ENCODE data around the gene CDH4. TPM values are rescaled to one million over a fixed set of nuclear protein-coding genes. Genes with fewer than 3 reads are reported as not detected.

The CDH4 gene
- total RNA-seq, 1 donor from 2014 or later: 12.1 TPM

DNA sequence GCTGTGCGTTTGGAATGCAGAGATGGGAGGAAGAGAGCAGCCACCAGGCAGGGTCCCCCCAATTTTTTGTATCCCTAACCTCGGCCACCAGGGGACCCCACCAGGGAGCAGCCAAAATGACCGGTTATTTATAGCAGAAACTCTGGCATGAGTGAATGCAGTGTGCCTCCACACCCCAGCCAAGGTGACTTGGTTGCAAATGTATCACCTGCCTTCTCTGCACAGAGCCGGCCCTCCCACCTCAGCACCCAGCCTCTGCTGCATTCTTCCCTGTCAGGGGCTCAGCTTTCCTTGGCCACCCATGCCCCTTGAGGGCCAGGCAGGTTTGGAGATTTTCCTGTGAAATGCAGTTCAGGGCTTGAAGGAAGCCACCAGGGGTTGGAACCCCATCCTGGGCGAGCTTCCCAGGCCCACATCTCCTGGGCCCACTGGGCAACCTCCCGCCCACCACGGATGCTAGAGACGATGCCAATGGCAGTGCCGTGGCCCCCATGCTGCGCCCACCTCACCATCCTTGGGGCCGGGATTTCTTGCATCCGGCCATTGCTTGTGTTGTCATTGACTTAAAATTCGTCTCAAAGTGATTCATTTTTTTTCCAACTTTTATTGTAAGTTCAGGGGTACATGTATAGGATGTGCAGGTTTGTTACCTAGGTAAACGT lies 522.0 kb downstream of the CDH4 start:
- no peak overlapping the region for H3K4me3 ChIP-seq (ENCODE audit: low read depth, low read length)
- TF ChIP-seq CTCF (IDR thresholded peaks at IDR 0.05; ENCODE audit: insufficient read depth, low read length, severe bottlenecking): no peak
- FAIRE-seq: no peak
- no peaks in the 10 kb centered on the region for H3K36me3 ChIP-seq (ENCODE audit: control insufficient read depth, insufficient read depth, low read length)
- DNase-seq (ENCODE audit: low read depth): no peak
- H3K27me3 ChIP-seq (ENCODE audit: control insufficient read depth, insufficient read depth, low read length): no peaks in the 10 kb centered on the region

GRCh38 chr20:61775423-61775822 lies 523.4 kb downstream of the CDH4 start:
- Histone ChIP-seq H3K27me3 (ENCODE audit: control insufficient read depth, insufficient read depth, low read length) (no peaks in the 10 kb centered on the region), H3K4me3 (ENCODE audit: low read depth, low read length) (no peak overlapping the region), H3K36me3 (ENCODE audit: control insufficient read depth, insufficient read depth, low read length) (no peaks in the 10 kb centered on the region)
- no peak for DNase-seq (ENCODE audit: low read depth)
- TF ChIP-seq CTCF (IDR thresholded peaks at IDR 0.05; ENCODE audit: insufficient read depth, low read length, severe bottlenecking): no peak
- FAIRE-seq: no peak

DNA sequence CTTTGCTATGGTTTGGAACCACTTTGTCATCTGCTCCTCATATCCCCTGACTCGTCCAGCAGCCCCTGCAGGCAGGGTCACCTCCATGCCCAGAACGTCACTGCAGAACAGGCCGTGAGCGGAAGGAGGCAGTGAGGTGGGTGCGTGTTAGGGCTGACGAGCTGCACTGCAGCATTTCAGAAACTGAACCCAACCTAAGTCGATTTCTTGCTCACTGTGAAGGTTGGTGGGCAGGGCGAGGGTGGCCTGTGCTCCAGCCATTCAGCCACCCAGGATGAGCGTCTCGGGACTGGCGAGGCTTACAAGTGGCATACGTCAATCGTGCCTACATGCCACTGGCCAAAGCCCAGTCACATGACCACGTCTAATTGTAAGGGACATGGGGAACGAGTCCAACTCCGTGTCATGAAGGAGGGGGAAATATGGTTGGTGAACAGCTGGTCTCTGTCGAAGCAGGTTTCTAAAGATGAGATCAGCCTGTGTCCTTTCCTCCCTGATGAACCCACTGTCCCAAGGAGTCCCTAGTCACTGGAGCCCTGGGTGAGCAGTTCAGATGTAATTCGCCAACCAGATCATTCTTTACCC lies 524.5 kb downstream of the CDH4 start:
- DNase-seq (ENCODE audit: low read depth) (no peak), FAIRE-seq (no peak)
- Histone ChIP-seq H3K4me3 (ENCODE audit: low read depth, low read length) (no peak overlapping the region), H3K36me3 (ENCODE audit: control insufficient read depth, insufficient read depth, low read length) (no peaks in the 10 kb centered on the region), H3K27me3 (ENCODE audit: control insufficient read depth, insufficient read depth, low read length) (no peaks in the 10 kb centered on the region)
- TF ChIP-seq CTCF (IDR thresholded peaks at IDR 0.05; ENCODE audit: insufficient read depth, low read length, severe bottlenecking): no peak

GRCh38 chr20:61777773-61778494 lies 525.9 kb downstream of the CDH4 start:
- Histone ChIP-seq H3K27me3 (ENCODE audit: control insufficient read depth, insufficient read depth, low read length) (no peaks in the 10 kb centered on the region), H3K36me3 (ENCODE audit: control insufficient read depth, insufficient read depth, low read length) (no peaks in the 10 kb centered on the region), H3K4me3 (ENCODE audit: low read depth, low read length) (no peak overlapping the region)
- FAIRE-seq: no peak
- no peak for TF ChIP-seq CTCF (IDR thresholded peaks at IDR 0.05; ENCODE audit: insufficient read depth, low read length, severe bottlenecking)
- DNase-seq (ENCODE audit: low read depth): no peak

- no peaks in the 10 kb centered on the region for H3K36me3 ChIP-seq (ENCODE audit: control insufficient read depth, insufficient read depth, low read length)
- no peak for TF ChIP-seq CTCF (IDR thresholded peaks at IDR 0.05; ENCODE audit: insufficient read depth, low read length, severe bottlenecking)
- H3K4me3 ChIP-seq (ENCODE audit: low read depth, low read length): no peak overlapping the region
- DNase-seq (ENCODE audit: low read depth) (no peak), FAIRE-seq (no peak)
- no peaks in the 10 kb centered on the region for H3K27me3 ChIP-seq (ENCODE audit: control insufficient read depth, insufficient read depth, low read length)
Measured at GRCh38 chr20:61778495-61778863, 526.4 kb downstream of the CDH4 start.
